Cardiac fibroblast (primary cell): ENCODE measurements around the gene HOXB6.

ENCODE experiments used
- DNase-seq, 2 donors: peaks; one replicate each; pipeline versions ENCODE4 v3.0.0 to v3.0.0-alpha.2; 2010; ENCODE audit warnings: low read depth in 2 of 2
- H3K4me3 ChIP-seq, 2 donors: replicated peaks in 1 of 2; 1 replicate in 1 of 2; 2 replicates in 1 of 2; pipeline ENCODE4 v1.5.1; 2011; ENCODE audit warnings: low read depth in 2 of 2, low read length in 2 of 2, mild to moderate bottlenecking in 2 of 2, moderate library complexity in 1 of 2
- CTCF ChIP-seq: IDR thresholded peaks from one replicate; pipeline ENCODE4 v1.5.1; 2011; ENCODE audit warnings: low read depth, mild to moderate bottlenecking, low read length, inconsistent platforms

Gene HOXB6

GRCh38 chr17:48562934-48563333, 41.9 kb downstream of the HOXB6 start:
- H3K4me3 ChIP-seq = no peak overlapping the region
- no peak for DNase-seq
- no peak for TF ChIP-seq CTCF

GRCh38 chr17:48561884-48562810, 42.6 kb downstream of the HOXB6 start:
- H3K4me3 ChIP-seq = no peak overlapping the region
- DNase-seq = no peak
- TF ChIP-seq CTCF = peak; percentile 42

GRCh38 chr17:48559840-48560817, 44.7 kb downstream of the HOXB6 start:
- no peak overlapping the region for H3K4me3 ChIP-seq
- no peak for TF ChIP-seq CTCF
- DNase-seq = no peak

GRCh38 chr17:48559122-48559839, 45.5 kb downstream of the HOXB6 start:
- no peak overlapping the region for H3K4me3 ChIP-seq
- TF ChIP-seq CTCF = no peak
- DNase-seq = no peak

DNA sequence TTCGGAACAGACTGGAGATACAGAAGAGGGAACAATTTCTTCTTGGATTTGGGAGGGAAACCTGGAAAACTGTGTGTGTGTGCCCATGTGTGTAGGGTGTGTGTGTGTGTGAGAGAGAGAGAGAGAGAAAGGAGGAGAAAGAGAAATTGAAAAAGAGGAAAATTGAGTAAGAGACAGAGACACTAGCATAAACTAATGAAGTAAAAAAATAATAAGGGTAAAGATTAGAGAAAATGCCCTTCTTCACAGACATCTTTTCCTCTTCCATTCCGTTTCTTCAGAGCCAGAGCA, 46.0 kb downstream of the HOXB6 start:
- H3K4me3 ChIP-seq = no peak overlapping the region
- no peak for TF ChIP-seq CTCF
- no peak for DNase-seq

DNA sequence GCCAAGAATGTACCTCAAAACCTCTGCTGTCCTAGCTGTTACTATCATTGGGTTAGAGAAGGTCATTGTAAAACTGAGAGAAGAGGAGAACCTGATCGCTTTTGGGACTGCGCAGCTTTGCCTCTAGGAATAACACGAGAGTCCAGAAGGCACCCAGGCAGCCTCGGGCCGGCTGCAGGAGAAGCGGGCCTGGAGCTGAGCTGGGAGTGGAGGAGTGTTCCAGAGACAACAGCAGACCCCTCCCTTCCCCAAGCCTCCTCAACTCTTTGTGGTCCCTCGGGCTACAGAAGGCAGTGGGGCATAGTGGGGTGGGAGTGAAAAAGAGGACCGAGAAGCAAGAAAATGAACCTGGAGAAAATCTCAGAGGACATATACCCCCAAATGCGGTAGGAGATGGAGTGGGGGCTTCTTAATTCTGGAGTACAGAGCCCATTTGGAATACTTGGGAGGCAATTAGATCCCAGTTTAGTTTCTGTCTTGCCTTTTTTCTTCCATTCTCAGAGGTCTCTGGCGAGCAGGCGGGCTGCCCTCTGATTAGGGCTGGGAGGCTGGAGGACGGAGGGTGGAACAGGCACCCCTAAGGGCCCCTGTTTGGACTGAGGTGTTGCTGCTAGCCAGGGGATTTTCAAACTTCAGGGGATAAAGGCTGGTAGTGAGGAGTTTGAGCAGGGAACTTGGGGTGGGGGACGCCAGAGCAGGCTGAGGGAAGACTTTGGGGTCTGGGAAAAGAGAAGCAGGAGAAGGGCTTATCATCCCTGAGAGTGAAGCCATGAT, 46.5 kb downstream of the HOXB6 start:
- H3K4me3 ChIP-seq = no peak overlapping the region
- no peak for TF ChIP-seq CTCF
- no peak for DNase-seq
